Activated naive CD4-positive, alpha-beta T cell treated with anti-CD3 and anti-CD28 coated beads, Interleukin-2, amount 10 ng/mL, durations not matched to agents 7 days and 5 days (primary cell): ENCODE data around the gene DMRTC1.
"Not testable (repeated sequence)": the region's sequence is repeated elsewhere in the genome, so short reads cannot be mapped to it uniquely, and the experiment has no call there.

ENCODE experiments used
- CTCF ChIA-PET: fragments of 350-600 bp; sonication (Branson Sonifier 250); formaldehyde crosslinking; loops from one replicate; lab custom pipeline; 2021; ENCODE audit warnings: antibody characterized with exemption; lab: Charles Lee
- DNase-seq: peaks from one replicate; pipeline ENCODE4 v3.0.0-alpha.2; 2020
- H3K27ac Mint-ChIP-seq: one replicate; pipeline ENCODE4 v1.8.0; 2021; ENCODE audit warnings: mild to moderate bottlenecking, moderate library complexity, mixed read lengths
- H3K27me3 Mint-ChIP-seq: one replicate; pipeline ENCODE4 v1.8.0; 2021; ENCODE audit warnings: mild to moderate bottlenecking, mixed read lengths
- H3K36me3 Mint-ChIP-seq: one replicate; pipeline ENCODE4 v1.8.0; 2021; ENCODE audit warnings: mixed read lengths
- H3K4me1 Mint-ChIP-seq: one replicate; pipeline ENCODE4 v1.8.0; 2021; ENCODE audit warnings: mixed read lengths
- H3K4me3 Mint-ChIP-seq: one replicate; pipeline ENCODE4 v1.8.0; 2021; ENCODE audit warnings: mild to moderate bottlenecking, moderate library complexity, mixed read lengths
- H3K9me3 Mint-ChIP-seq: one replicate; pipeline ENCODE4 v1.8.0; 2021; ENCODE audit warnings: mixed read lengths

Gene DMRTC1

GRCh38 chrX:72837532-72837931, 106.1 kb downstream of the DMRTC1 start:
- H3K27me3 Mint-ChIP-seq, H3K36me3 Mint-ChIP-seq, H3K9me3 Mint-ChIP-seq, H3K4me1 Mint-ChIP-seq, H3K27ac Mint-ChIP-seq, H3K4me3 Mint-ChIP-seq, CTCF ChIA-PET, DNase-seq: not testable (repeated sequence)

GRCh38 chrX:72830701-72831100, 112.9 kb downstream of the DMRTC1 start:
- H3K27ac Mint-ChIP-seq, H3K27me3 Mint-ChIP-seq, H3K4me3 Mint-ChIP-seq, H3K36me3 Mint-ChIP-seq, CTCF ChIA-PET, H3K9me3 Mint-ChIP-seq, H3K4me1 Mint-ChIP-seq, DNase-seq: not testable (repeated sequence)
